OCI-LY3 (cell line): Measurements from ENCODE around the gene STOX1.

Experiments
- EZH2phosphoT487 ChIP-seq: fragments of 200-600 bp; shearing (Covaris generic); IDR thresholded peaks from 2 replicates; pipeline ENCODE4 v1.6.1; 2018; ENCODE audit warnings: antibody characterized with exemption, mixed run types, low read depth
- TF ChIP-seq, protein P1 (sequence below): fragments of 200-600, 300-600 bp; sonication (generic); IDR thresholded peaks from 2 replicates; pipeline ENCODE4 v1.5.1; 2014; ENCODE audit warnings: antibody characterized with exemption, low read length, low read depth

DNA sequence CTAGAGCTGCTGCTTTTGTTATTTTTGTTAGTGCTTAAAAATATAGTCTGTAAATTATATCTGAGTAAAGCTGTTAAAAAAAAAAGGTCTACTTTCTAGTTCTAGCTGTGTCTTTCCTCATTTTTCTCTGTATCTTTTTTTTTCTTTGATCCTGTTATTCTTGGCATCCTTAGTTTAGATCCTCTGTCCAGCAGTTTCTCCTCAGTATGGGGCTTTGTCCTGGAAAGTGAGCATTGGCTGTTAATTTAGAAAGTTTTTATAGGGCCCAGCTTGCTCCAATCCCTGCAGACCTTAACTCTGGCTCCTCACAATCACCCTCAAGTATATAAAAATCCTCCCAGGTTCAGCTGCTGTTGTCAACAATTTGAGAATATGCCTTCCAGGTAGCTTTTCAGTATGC lies 97.3 kb downstream of the STOX1 start:
- TF ChIP-seq, protein P1, sequence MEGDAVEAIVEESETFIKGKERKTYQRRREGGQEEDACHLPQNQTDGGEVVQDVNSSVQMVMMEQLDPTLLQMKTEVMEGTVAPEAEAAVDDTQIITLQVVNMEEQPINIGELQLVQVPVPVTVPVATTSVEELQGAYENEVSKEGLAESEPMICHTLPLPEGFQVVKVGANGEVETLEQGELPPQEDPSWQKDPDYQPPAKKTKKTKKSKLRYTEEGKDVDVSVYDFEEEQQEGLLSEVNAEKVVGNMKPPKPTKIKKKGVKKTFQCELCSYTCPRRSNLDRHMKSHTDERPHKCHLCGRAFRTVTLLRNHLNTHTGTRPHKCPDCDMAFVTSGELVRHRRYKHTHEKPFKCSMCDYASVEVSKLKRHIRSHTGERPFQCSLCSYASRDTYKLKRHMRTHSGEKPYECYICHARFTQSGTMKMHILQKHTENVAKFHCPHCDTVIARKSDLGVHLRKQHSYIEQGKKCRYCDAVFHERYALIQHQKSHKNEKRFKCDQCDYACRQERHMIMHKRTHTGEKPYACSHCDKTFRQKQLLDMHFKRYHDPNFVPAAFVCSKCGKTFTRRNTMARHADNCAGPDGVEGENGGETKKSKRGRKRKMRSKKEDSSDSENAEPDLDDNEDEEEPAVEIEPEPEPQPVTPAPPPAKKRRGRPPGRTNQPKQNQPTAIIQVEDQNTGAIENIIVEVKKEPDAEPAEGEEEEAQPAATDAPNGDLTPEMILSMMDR, result no peak
- TF ChIP-seq EZH2phosphoT487, result no peak
